Transverse colon (tissue), 4 donors: ENCODE measurements around the gene ANKFN1.

Experiments used
- POLR2A ChIP-seq: fragments of 450-650 bp; IDR thresholded peaks from one replicate; pipeline ENCODE4 v1.6.1; 2016; ENCODE audit warnings: antibody characterized with exemption, mild to moderate bottlenecking, moderate library complexity
- POLR2AphosphoS5 ChIP-seq, 3 donors: sonication (generic); formaldehyde crosslinking; IDR thresholded peaks; one replicate each; pipeline ENCODE4 v1.6.1; 2016; ENCODE audit warnings: antibody characterized with exemption in 3 of 3
- TF ChIP-seq, protein P1 (sequence below), 5 experiments: fragments of 200-600 bp in 3 of 5; fragments of 450-650 bp in 2 of 5; sonication (generic) in 3 of 5; IDR thresholded peaks; 1 replicate in 2 of 5; 2 replicates in 3 of 5; pipeline ENCODE4 v1.5.1; 2016 to 2017; ENCODE audit warnings: antibody characterized with exemption in 5 of 5, inconsistent platforms in 3 of 5, mild to moderate bottlenecking in 2 of 5, moderate library complexity in 1 of 5

DNA sequence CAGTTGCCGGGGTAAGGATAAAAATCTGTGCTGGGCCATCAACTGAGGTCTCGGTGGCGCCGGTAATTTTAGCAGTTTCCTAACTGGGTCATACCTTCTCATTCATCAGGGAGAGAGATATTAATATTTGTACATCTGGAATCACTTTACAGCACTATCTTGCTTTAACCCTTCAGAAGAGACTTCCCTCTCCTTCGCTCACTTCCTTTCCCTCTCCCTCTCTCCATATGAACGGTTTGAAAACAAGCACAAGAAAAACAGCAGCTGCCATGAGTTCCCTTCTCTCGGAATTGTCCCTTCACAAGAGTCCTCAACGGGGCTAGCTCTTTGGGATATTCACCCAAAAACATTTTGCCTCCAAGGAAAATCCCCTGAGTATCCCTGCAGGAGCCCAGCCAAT, 295.9 kb downstream of the ANKFN1 start:
- TF ChIP-seq, protein P1, sequence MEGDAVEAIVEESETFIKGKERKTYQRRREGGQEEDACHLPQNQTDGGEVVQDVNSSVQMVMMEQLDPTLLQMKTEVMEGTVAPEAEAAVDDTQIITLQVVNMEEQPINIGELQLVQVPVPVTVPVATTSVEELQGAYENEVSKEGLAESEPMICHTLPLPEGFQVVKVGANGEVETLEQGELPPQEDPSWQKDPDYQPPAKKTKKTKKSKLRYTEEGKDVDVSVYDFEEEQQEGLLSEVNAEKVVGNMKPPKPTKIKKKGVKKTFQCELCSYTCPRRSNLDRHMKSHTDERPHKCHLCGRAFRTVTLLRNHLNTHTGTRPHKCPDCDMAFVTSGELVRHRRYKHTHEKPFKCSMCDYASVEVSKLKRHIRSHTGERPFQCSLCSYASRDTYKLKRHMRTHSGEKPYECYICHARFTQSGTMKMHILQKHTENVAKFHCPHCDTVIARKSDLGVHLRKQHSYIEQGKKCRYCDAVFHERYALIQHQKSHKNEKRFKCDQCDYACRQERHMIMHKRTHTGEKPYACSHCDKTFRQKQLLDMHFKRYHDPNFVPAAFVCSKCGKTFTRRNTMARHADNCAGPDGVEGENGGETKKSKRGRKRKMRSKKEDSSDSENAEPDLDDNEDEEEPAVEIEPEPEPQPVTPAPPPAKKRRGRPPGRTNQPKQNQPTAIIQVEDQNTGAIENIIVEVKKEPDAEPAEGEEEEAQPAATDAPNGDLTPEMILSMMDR (IDR thresholded peaks at IDR 0.05) = no peak
- no peak for TF ChIP-seq POLR2A
- TF ChIP-seq POLR2AphosphoS5 (IDR thresholded peaks at IDR 0.05) = no peak
